B cell (primary cell): Measurements from ENCODE around the gene ZP2.
"Not testable (repeated sequence)": the region's sequence is repeated elsewhere in the genome, so short reads cannot be mapped to it uniquely, and the experiment has no call there.

Source experiments
- CTCF ChIP-seq: fragments of 200-600 bp; IDR thresholded peaks from one replicate; pipeline ENCODE4 v1.8.0; 2022; ENCODE audit warnings: antibody characterized with exemption, mild to moderate bottlenecking
- EZH2 ChIP-seq: IDR thresholded peaks from 2 replicates; pipeline ENCODE4 v1.6.1; 2012; ENCODE audit warnings: borderline replicate concordance, low read depth, mild to moderate bottlenecking, moderate library complexity, low read length; ENCODE audit not compliant: insufficient read depth, poor library complexity, severe bottlenecking

- TF ChIP-seq CTCF, EZH2: not testable (repeated sequence)
Observed at GRCh38 chr16:21152160-21153030, 59.0 kb downstream of the ZP2 start.
